ENCODE data around the gene LIN37. TPM values are rescaled to one million over a fixed set of nuclear protein-coding genes. Genes with fewer than 3 reads are reported as not detected.
A peak's percentile ranks its signal among the peaks of the same experiment; 100 is the strongest.

The LIN37 gene
- total RNA-seq, 1 donor from 2014 or later: 11.9 TPM

DNA sequence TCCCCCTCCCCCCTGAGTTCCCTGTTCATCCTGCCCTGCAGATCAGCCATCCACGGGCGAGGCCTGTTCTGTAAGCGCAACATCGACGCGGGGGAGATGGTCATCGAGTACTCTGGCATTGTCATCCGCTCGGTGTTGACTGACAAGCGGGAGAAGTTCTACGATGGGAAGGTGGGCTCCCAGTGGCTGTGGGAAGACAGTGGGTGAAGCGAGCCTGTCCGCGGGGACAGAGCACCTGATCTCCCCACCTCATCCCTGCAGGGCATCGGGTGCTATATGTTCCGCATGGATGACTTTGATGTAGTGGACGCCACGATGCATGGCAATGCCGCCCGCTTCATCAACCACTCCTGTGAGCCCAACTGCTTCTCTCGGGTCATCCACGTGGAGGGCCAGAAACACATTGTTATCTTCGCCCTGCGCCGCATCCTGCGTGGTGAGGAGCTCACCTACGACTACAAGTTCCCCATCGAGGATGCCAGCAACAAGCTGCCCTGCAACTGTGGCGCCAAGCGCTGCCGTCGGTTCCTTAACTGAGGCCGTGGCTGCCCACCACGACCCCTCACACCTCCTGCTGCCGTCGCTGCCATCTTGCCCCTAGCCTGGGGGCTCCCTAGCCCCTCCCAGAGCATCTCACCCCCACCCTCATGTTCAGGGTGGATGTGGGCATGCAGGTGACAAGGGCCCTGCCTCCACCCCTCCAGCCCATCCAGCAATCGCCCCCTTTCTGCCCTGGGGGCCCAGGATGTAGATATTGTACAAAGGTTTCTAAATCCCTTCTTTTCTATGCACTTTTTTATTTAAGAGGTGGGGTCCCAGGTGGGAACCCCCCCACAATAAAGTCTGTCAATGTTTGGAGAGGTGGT lies 10.1 kb upstream of the LIN37 start:
- no peaks in the 10 kb centered on the region for H3K27me3 Mint-ChIP-seq (ENCODE audit: low read depth)
- DNase-seq (ENCODE audit: low spot score): peak; percentile 82
- TF ChIP-seq, protein P1, sequence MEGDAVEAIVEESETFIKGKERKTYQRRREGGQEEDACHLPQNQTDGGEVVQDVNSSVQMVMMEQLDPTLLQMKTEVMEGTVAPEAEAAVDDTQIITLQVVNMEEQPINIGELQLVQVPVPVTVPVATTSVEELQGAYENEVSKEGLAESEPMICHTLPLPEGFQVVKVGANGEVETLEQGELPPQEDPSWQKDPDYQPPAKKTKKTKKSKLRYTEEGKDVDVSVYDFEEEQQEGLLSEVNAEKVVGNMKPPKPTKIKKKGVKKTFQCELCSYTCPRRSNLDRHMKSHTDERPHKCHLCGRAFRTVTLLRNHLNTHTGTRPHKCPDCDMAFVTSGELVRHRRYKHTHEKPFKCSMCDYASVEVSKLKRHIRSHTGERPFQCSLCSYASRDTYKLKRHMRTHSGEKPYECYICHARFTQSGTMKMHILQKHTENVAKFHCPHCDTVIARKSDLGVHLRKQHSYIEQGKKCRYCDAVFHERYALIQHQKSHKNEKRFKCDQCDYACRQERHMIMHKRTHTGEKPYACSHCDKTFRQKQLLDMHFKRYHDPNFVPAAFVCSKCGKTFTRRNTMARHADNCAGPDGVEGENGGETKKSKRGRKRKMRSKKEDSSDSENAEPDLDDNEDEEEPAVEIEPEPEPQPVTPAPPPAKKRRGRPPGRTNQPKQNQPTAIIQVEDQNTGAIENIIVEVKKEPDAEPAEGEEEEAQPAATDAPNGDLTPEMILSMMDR (IDR thresholded peaks at IDR 0.05): no peak
- no peak overlapping the region for H3K27ac Mint-ChIP-seq (ENCODE audit: unreplicated experiment)
- H3K36me3 Mint-ChIP-seq (ENCODE audit: low read depth): peaks cover 19% of the 10 kb centered on the region
- no peak overlapping the region for H3K4me3 Mint-ChIP-seq (ENCODE audit: unreplicated experiment)
- H3K4me1 Mint-ChIP-seq (ENCODE audit: low read depth): peaks cover 9% of the 10 kb centered on the region
- H3K9me3 Mint-ChIP-seq (ENCODE audit: low read depth): no peaks in the 10 kb centered on the region

DNA sequence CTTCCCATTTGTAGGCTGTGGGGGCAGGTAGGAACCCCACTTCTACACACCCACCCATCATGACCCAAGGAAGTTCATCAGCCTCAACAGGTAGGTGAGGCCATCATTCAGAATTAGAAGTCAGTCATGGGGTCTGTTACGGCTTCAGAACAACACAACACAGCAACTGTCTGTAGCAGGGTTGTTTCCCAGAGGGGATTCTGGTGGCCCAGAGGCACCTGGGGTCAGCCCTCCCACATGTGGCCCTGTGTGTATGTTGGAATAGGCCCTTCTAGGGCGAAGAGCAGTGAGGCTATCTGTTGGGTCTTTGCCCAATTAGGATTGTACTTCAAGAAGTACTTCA lies 9.5 kb upstream of the LIN37 start:
- no peak overlapping the region for H3K27ac Mint-ChIP-seq (ENCODE audit: unreplicated experiment)
- H3K4me3 Mint-ChIP-seq (ENCODE audit: unreplicated experiment): no peak overlapping the region
- H3K4me1 Mint-ChIP-seq (ENCODE audit: low read depth): peaks cover 12% of the 10 kb centered on the region
- TF ChIP-seq, protein P1 (IDR thresholded peaks at IDR 0.05): no peak
- H3K9me3 Mint-ChIP-seq (ENCODE audit: low read depth): no peaks in the 10 kb centered on the region
- peaks cover 19% of the 10 kb centered on the region for H3K36me3 Mint-ChIP-seq (ENCODE audit: low read depth)
- no peaks in the 10 kb centered on the region for H3K27me3 Mint-ChIP-seq (ENCODE audit: low read depth)
- DNase-seq (ENCODE audit: low spot score): no peak

DNA sequence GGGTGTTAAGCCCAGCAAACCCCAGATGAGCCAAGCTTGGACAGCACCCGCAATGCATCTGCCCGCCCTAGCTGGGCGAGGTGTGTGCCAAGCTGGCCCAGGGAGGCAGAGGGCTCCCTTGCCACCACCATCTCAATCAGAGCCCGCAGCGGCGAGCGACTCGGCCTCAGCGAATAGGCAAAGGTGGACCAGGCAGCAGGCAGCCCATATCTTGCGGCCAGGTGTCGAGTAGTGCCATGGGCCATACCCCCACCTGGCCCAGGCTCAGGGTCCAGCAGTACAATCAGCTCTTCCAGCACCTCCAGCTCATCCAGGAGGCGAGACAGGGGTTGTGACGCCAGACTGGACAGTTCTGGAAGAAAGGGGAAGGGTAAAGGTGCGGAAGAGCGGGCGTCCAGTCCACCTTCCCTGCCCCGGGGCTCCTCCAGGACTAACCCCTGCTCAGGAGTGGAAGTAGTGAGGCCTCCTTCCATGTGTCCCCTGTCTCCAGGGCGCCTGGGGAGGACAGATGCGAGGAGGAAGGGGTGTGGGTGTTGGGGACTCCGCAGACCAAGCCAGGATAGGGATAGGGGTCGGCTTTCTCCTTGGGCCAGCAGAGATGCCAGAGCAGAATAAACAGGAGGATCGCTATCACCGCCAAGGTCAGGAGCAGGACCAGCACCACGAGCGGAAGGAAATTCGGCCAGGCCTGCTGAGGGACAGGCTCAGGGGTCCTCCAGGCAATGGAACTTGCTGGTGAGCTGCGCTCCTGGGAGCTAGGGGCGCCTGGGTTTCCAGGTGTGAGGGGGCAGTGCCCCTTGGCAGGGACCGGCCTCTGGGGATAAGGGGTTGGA lies 8.9 kb upstream of the LIN37 start:
- peak; percentile 87 for DNase-seq (ENCODE audit: low spot score)
- no peaks in the 10 kb centered on the region for H3K27me3 Mint-ChIP-seq (ENCODE audit: low read depth)
- peak overlapping the region; percentile 17 for H3K27ac Mint-ChIP-seq (ENCODE audit: unreplicated experiment)
- H3K36me3 Mint-ChIP-seq (ENCODE audit: low read depth): peaks cover 14% of the 10 kb centered on the region
- peaks cover 18% of the 10 kb centered on the region for H3K4me1 Mint-ChIP-seq (ENCODE audit: low read depth)
- TF ChIP-seq, protein P1 (IDR thresholded peaks at IDR 0.05): no peak
- H3K9me3 Mint-ChIP-seq (ENCODE audit: low read depth): no peaks in the 10 kb centered on the region
- H3K4me3 Mint-ChIP-seq (ENCODE audit: unreplicated experiment): peak overlapping the region; percentile 79

DNA sequence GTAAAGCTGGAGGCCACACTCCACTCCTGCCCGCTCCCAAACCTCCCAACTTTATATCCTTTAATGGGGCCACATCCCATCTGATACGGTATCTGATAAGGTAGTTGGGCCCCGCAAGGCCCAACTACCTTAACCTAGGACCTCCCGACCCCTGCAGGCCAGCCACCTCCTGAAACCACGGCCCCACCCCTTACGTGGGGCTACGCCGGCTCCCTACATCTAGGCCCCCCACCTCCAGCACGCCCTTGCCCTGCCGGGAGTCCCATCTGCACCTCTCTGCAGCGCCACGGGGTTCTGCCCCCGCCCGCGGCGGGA lies 8.3 kb upstream of the LIN37 start:
- Mint-ChIP-seq H3K4me3 (ENCODE audit: unreplicated experiment) (peak overlapping the region; percentile 79), H3K36me3 (ENCODE audit: low read depth) (peaks cover 10% of the 10 kb centered on the region), H3K27ac (ENCODE audit: unreplicated experiment) (peak overlapping the region; percentile 65), H3K27me3 (ENCODE audit: low read depth) (no peaks in the 10 kb centered on the region), H3K9me3 (ENCODE audit: low read depth) (no peaks in the 10 kb centered on the region), H3K4me1 (ENCODE audit: low read depth) (peaks cover 21% of the 10 kb centered on the region)
- no peak for DNase-seq (ENCODE audit: low spot score)
- TF ChIP-seq, protein P1 (IDR thresholded peaks at IDR 0.05): no peak

DNA sequence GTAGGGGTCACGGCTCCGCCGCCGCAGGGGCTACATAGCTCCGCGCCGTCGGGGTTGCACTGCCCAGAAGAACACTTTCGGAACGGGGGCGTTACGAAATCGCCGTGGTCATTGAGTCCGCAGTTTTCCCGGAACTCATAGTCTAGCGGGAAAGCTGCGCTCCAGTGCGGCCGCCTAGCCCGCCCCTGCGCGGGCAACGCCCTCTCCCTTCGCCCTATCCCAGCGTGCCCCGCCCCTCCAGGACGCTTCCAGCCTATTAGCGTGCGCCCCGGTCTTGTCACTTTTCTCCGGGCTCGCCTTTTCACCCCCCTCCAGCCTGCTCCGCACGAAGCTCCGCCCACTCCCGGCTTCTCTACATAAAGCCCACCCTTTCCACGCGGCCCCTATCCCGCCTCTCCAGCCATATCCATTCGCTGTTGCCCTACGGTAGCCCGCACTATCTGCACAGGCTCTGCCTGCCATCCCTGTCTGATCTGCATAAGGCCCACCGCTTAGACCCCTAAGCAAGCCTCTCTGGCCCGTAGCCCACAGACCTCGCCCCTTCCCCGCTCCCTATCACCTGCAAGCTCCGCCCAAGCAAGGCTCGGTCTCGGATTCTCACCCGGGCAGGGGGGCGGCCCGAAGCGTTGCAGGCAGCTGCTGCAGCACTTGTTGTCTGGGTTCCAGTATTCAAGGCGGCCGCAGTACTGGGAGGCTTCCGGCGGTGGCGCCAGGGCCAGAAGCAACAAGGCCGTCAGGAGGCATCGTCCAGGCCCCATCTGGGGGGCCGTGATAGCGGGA lies 7.8 kb upstream of the LIN37 start:
- peak; percentile 100 for DNase-seq (ENCODE audit: low spot score)
- Mint-ChIP-seq H3K27ac (ENCODE audit: unreplicated experiment) (peak overlapping the region; percentile 95), H3K9me3 (ENCODE audit: low read depth) (no peaks in the 10 kb centered on the region), H3K27me3 (ENCODE audit: low read depth) (no peaks in the 10 kb centered on the region), H3K4me1 (ENCODE audit: low read depth) (peaks cover 23% of the 10 kb centered on the region), H3K36me3 (ENCODE audit: low read depth) (peaks cover 9% of the 10 kb centered on the region), H3K4me3 (ENCODE audit: unreplicated experiment) (peak overlapping the region; percentile 79)
- TF ChIP-seq, protein P1 (IDR thresholded peaks at IDR 0.05): peak; percentile 59
